K562 (cell line): ENCODE measurements around the gene RNGTT. TPM values are rescaled to one million over a fixed set of nuclear protein-coding genes. Genes with fewer than 3 reads are reported as not detected.

ENCODE experiments used
- ATAC-seq: fragments of 200-7000 bp; cut with Tn5 transposase; 3 replicates; pipeline ENCODE4 v1.9.1; 2020; ENCODE audit warnings: moderate library complexity
- BruUV-seq: library from RNA; stranded (reverse); fragments of 400-500 nt; replicated peaks from 2 replicates; lab custom pipeline; 2021; lab: Mats Ljungman, UMichigan
- CTCF ChIA-PET: fragments of 300-600 bp; formaldehyde crosslinking; extraction: SDS; loops from one replicate; lab custom pipeline; 2021; ENCODE audit warnings: low intra/inter-chr PET ratio; lab: Yijun Ruan, JAX
- POLR2A ChIA-PET: fragments of 300-600, 350-650 bp; sonication (Branson Sonifier 250); formaldehyde crosslinking; extraction: SDS; loops from one replicate; lab custom pipeline; 2021; ENCODE audit warnings: antibody characterized with exemption, inconsistent platforms; lab: Yijun Ruan, JAX
- DNase-seq, 4 experiments: peaks; one replicate each; pipeline versions ENCODE4 v3.0.0 to v3.0.0-alpha.2; 2011 to 2018; ENCODE audit warnings: low spot score in 3 of 4, mixed read lengths in 3 of 4; ENCODE audit errors: extremely low read depth in 1 of 4
- FAIRE-seq: peaks from 2 replicates; lab custom pipeline; 2011; peaks lifted over from hg19 to GRCh38; lab: Jason Lieb, UNC
- H2AFZ ChIP-seq: 2 replicates; pipeline ENCODE4 v1.6.0; 2011; ENCODE audit warnings: low read depth, low read length, control low read depth, inconsistent platforms
- H3K27ac ChIP-seq: fragments of 200-600 bp; 3 replicates; pipeline ENCODE4 v1.8.0; 2011; ENCODE audit warnings: low read depth, mild to moderate bottlenecking, control low read depth, inconsistent platforms, low read length, moderate library complexity, mixed read lengths; ENCODE audit errors: extremely low read depth
- H3K27me3 ChIP-seq, 2 experiments: fragments of 300-600 bp in 1 of 2; 2 replicates in 1 of 2; 3 replicates in 1 of 2; pipeline versions ENCODE4 v1.6.0 to v1.8.0; 2011; ENCODE audit warnings: inconsistent platforms in 2 of 2, low read length in 2 of 2, mild to moderate bottlenecking in 1 of 2, mixed read lengths in 1 of 2, moderate library complexity in 1 of 2; ENCODE audit not compliant: control insufficient read depth in 2 of 2, insufficient read depth in 2 of 2
- H3K36me3 ChIP-seq: fragments of 300-600 bp; 3 replicates; pipeline ENCODE4 v1.8.0; 2011; ENCODE audit warnings: mild to moderate bottlenecking, low read length, inconsistent platforms; ENCODE audit not compliant: control insufficient read depth, insufficient read depth
- H3K4me1 ChIP-seq, 2 experiments: fragments of 200-600 bp in 1 of 2; replicated peaks in 1 of 2; 2 replicates in 1 of 2; 3 replicates in 1 of 2; pipeline versions ENCODE4 v1.5.1 to v1.8.0; 2011; ENCODE audit warnings: inconsistent platforms in 2 of 2, low read length in 2 of 2, mild to moderate bottlenecking in 1 of 2, mixed read lengths in 1 of 2, moderate library complexity in 1 of 2; ENCODE audit not compliant: control insufficient read depth in 2 of 2, insufficient read depth in 2 of 2
- H3K4me2 ChIP-seq: 2 replicates; pipeline ENCODE4 v1.6.1; 2011; ENCODE audit warnings: low read length, control low read depth, inconsistent platforms, mixed read lengths; ENCODE audit not compliant: insufficient read depth
- H3K4me3 ChIP-seq: fragments of 200-600 bp; sonication (generic), shearing (Covaris generic); 2 replicates; pipeline ENCODE4 v1.5.1; 2016; ENCODE audit warnings: control low read depth, inconsistent platforms
- H3K79me2 ChIP-seq: fragments of 200-600 bp; 3 replicates; pipeline ENCODE4 v1.8.0; 2011; ENCODE audit warnings: low read length, inconsistent platforms; ENCODE audit not compliant: control insufficient read depth, insufficient read depth
- H3K9ac ChIP-seq, 2 experiments: 2 replicates each; pipeline versions ENCODE4 v1.6.0 to v1.6.1; 2011; ENCODE audit warnings: low read depth in 2 of 2, low read length in 2 of 2, control low read depth in 1 of 2, inconsistent platforms in 1 of 2, mild to moderate bottlenecking in 1 of 2, mixed read lengths in 1 of 2; ENCODE audit not compliant: insufficient read depth in 1 of 2
- H3K9me1 ChIP-seq: one replicate; pipeline ENCODE4 v1.6.0; 2011; ENCODE audit warnings: inconsistent platforms, mild to moderate bottlenecking, low read length, moderate library complexity; ENCODE audit not compliant: control insufficient read depth, insufficient read depth
- H3K9me3 ChIP-seq: replicated peaks from 2 replicates; pipeline ENCODE4 v1.5.1; 2011; ENCODE audit warnings: low read depth, low read length, inconsistent platforms; ENCODE audit not compliant: control insufficient read depth, insufficient read depth
- H4K20me1 ChIP-seq: replicated peaks from 2 replicates; pipeline ENCODE4 v1.6.1; 2011; ENCODE audit warnings: low read length, inconsistent platforms, mixed read lengths; ENCODE audit not compliant: control insufficient read depth, insufficient read depth
- EP400 ChIP-seq: fragments of 450-650 bp; IDR thresholded peaks from 2 replicates; pipeline ENCODE4 v1.6.1; 2017; ENCODE audit warnings: antibody characterized with exemption, mild to moderate bottlenecking, moderate library complexity
- GTF2A2 ChIP-seq: IDR thresholded peaks from 2 replicates; pipeline ENCODE4 v1.6.1; 2016; ENCODE audit warnings: mild to moderate bottlenecking, missing genetic modification characterization, missing compliant biosample characterization
- L3MBTL2 ChIP-seq: fragments of 450-650 bp; IDR thresholded peaks from 2 replicates; pipeline ENCODE4 v1.6.1; 2016; ENCODE audit warnings: mild to moderate bottlenecking, moderate library complexity
- PPARD ChIP-seq: fragments of 250-450 bp; sonication (Bioruptor Pico); IDR thresholded peaks from 2 replicates; pipeline ENCODE4 v1.8.0; 2022; ENCODE audit warnings: inconsistent platforms, mild to moderate bottlenecking, moderate library complexity
- SP1 ChIP-seq: sonication (generic); formaldehyde crosslinking; IDR thresholded peaks from 2 replicates; pipeline ENCODE4 v1.8.1; 2022; ENCODE audit warnings: mild to moderate bottlenecking, missing genetic modification reagents
- TBL1XR1 ChIP-seq, 2 experiments: IDR thresholded peaks; 2 replicates each; pipeline ENCODE4 v1.6.1; 2012; ENCODE audit warnings: improper control_type of control experiment in 2 of 2, low read length in 2 of 2, mild to moderate bottlenecking in 1 of 2
- ZNF224 ChIP-seq: sonication (generic); formaldehyde crosslinking; IDR thresholded peaks from 2 replicates; pipeline ENCODE4 v1.8.0; 2022; ENCODE audit warnings: mild to moderate bottlenecking, missing genetic modification reagents
- ZNF23 ChIP-seq: fragments of 250-450 bp; sonication (Bioruptor Pico); IDR thresholded peaks from 2 replicates; pipeline ENCODE4 v1.4.0; 2020; ENCODE audit warnings: mild to moderate bottlenecking
- ZNF717 ChIP-seq: fragments of 250-450 bp; sonication (Bioruptor Pico); IDR thresholded peaks from 2 replicates; pipeline ENCODE4 v1.5.0; 2021
- ZNF766 ChIP-seq: fragments of 200-800 bp; sonication (Bioruptor generic); conservative IDR thresholded peaks from 2 replicates; pipeline ENCODE4 v1.6.1; 2016; ENCODE audit warnings: missing genetic modification characterization, missing compliant biosample characterization
- in situ Hi-C: fragments of 300-500 bp; cut with MboI; formaldehyde crosslinking; loops from 4 replicates; pipeline ENCODE4 v1.15.0; 2018; ENCODE audit warnings: inconsistent platforms, mixed read lengths
- intact Hi-C: fragments of 100-400 bp; cut with micrococcal nuclease; formaldehyde crosslinking; loops from 2 replicates; pipeline ENCODE4 v1.14.2; 2022
- polyA plus RNA-seq, 8 experiments: library from polyadenylated mRNA; depleted of rRNA in 4 of 8; stranded (reverse) in 5 of 8; unstranded in 3 of 8; fragments of >200 nt; fragmentation: Nextera tagmentation in 2 of 8; fragmentation: Illumina TruSeq in 1 of 8; extraction: Ambion mirVana in 2 of 8; extraction: Trizol in 1 of 8; gene quantifications; 2 replicates each; pipeline versions ENCODE4 v1.2.1 to v1.2.3, GENCODE V29; 2011 to 2014; ENCODE audit warnings: inconsistent platforms in 1 of 8, missing spikeins in 1 of 8
- total RNA-seq, 7 experiments: library from RNA; depleted of rRNA in 6 of 7; stranded (reverse); fragments of >200 nt in 6 of 7; fragmentation: Illumina TruSeq in 2 of 7; extraction: Trizol in 2 of 7; gene quantifications; 2 replicates each; pipeline versions ENCODE4 v1.2.1 to v1.2.3, GENCODE V29; 2011 to 2021; ENCODE audit warnings: low replicate concordance in 1 of 7
- TF ChIP-seq, protein P1 (sequence below), 2 experiments: IDR thresholded peaks; 2 replicates each; pipeline ENCODE4 v1.6.1; 2011; ENCODE audit warnings: borderline replicate concordance in 1 of 2, control low read depth in 1 of 2, low read depth in 1 of 2, low read length in 1 of 2, mild to moderate bottlenecking in 1 of 2, mixed read lengths in 1 of 2, moderate library complexity in 1 of 2; ENCODE audit not compliant: insufficient read depth in 1 of 2, insufficient read length in 1 of 2, poor library complexity in 1 of 2, severe bottlenecking in 1 of 2; ENCODE audit errors: extremely low read depth in 1 of 2
- TF ChIP-seq, protein P2 (sequence below): sonication (generic); formaldehyde crosslinking; IDR thresholded peaks from 2 replicates; pipeline ENCODE4 v1.8.0; 2022; ENCODE audit warnings: missing genetic modification reagents, mild to moderate bottlenecking, borderline replicate concordance
- TF ChIP-seq, protein P3 (sequence below): fragments of 250-450 bp; sonication (Bioruptor Pico); IDR thresholded peaks from 2 replicates; pipeline ENCODE4 v1.8.0; 2021; ENCODE audit warnings: moderate library complexity, mild to moderate bottlenecking, inconsistent platforms
- TF ChIP-seq, protein P4 (sequence below): fragments of 200-400 bp; formaldehyde crosslinking; IDR thresholded peaks from 2 replicates; pipeline ENCODE4 v1.6.1; 2017; ENCODE audit warnings: mild to moderate bottlenecking, low read depth, low read length, moderate library complexity
- TF ChIP-seq, protein P5 (sequence below): fragments of 250-450 bp; sonication (Bioruptor Pico); IDR thresholded peaks from 2 replicates; pipeline ENCODE4 v1.5.0; 2020; ENCODE audit warnings: mild to moderate bottlenecking, borderline replicate concordance

RNGTT gene
- total and polyA plus RNA-seq, 9 of the 15 experiments (the other 6 are each of a cell fraction or from before 2014, with no cell fraction given) = 6.1 to 31.7 (median 19.5) TPM

DNA sequence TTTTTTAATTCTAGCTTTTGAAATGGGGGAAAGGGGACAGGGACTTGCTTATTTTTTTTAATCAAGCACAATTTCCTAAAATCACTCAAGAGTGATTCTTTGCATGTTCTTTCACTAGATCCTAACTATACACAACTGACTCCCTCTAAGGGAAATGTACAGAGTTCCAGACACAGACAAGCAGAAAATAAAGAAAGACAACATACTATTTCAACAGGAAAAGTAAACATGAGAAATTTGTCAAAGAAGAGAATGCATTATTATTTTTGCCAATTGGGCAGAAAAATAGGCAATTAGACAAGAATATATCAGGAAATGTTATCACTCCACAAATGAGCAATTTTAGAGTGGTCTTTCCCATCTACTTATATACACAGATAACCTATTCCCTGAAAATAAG is 128.2 kb downstream of the RNGTT start:
- H3K4me2 ChIP-seq = no peak overlapping the region
- H3K79me2 ChIP-seq = no peaks in the 10 kb centered on the region
- intact Hi-C loops (no loop called here), in situ Hi-C loops (no loop called here)
- H3K27me3 ChIP-seq = no peaks in the 10 kb centered on the region
- CTCF ChIA-PET = no interaction called here
- no peaks in the 10 kb centered on the region for H3K4me1 ChIP-seq
- H4K20me1 ChIP-seq = no peaks in the 10 kb centered on the region
- ATAC-seq (no peak), FAIRE-seq (no peak), DNase-seq (no peak)
- H3K27ac ChIP-seq = no peak overlapping the region
- peaks cover 2% of the 10 kb centered on the region; the same call in 1 of the 2 replicates for H3K9me3 ChIP-seq
- no peak overlapping the region for H3K9ac ChIP-seq
- POLR2A ChIA-PET = no interaction called here
- no TSS peak for BruUV-seq
- H2AFZ ChIP-seq = no peak overlapping the region
- no peaks in the 10 kb centered on the region for H3K9me1 ChIP-seq
- H3K4me3 ChIP-seq = no peak overlapping the region
- H3K36me3 ChIP-seq = 0 out of 3 replicates have a peak, but pooled peaks cover 3% of the 10 kb centered on the region
- TF ChIP-seq ZNF717 (CRISPR knock-in tag) (no peak), SP1 (no peak), ZNF766 (CRISPR knock-in tag) (no peak), TBL1XR1 (IDR thresholded peaks at IDR 0.05; ENCODE audit: low read length in 2 of 2) (no peak), ZNF224 (CRISPR knock-in tag) (no peak), PPARD (no peak), ZNF23 (CRISPR knock-in tag) (no peak), EP400 (no peak), GTF2A2 (tag) (no peak), L3MBTL2 (no peak)
- TF ChIP-seq, protein P1, sequence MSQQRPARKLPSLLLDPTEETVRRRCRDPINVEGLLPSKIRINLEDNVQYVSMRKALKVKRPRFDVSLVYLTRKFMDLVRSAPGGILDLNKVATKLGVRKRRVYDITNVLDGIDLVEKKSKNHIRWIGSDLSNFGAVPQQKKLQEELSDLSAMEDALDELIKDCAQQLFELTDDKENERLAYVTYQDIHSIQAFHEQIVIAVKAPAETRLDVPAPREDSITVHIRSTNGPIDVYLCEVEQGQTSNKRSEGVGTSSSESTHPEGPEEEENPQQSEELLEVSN (IDR thresholded peaks at IDR 0.05; ENCODE audit: borderline replicate concordance in 1 of 2, extremely low read depth in 1 of 2, insufficient read depth in 1 of 2, insufficient read length in 1 of 2, low read depth in 1 of 2, low read length in 1 of 2, poor library complexity in 1 of 2, severe bottlenecking in 1 of 2) = no peak
- TF ChIP-seq, protein P2, sequence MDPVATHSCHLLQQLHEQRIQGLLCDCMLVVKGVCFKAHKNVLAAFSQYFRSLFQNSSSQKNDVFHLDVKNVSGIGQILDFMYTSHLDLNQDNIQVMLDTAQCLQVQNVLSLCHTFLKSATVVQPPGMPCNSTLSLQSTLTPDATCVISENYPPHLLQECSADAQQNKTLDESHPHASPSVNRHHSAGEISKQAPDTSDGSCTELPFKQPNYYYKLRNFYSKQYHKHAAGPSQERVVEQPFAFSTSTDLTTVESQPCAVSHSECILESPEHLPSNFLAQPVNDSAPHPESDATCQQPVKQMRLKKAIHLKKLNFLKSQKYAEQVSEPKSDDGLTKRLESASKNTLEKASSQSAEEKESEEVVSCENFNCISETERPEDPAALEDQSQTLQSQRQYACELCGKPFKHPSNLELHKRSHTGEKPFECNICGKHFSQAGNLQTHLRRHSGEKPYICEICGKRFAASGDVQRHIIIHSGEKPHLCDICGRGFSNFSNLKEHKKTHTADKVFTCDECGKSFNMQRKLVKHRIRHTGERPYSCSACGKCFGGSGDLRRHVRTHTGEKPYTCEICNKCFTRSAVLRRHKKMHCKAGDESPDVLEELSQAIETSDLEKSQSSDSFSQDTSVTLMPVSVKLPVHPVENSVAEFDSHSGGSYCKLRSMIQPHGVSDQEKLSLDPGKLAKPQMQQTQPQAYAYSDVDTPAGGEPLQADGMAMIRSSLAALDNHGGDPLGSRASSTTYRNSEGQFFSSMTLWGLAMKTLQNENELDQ (CRISPR knock-in tag) = no peak
- TF ChIP-seq, protein P3, sequence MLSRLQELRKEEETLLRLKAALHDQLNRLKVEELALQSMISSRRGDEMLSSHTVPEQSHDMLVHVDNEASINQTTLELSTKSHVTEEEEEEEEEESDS (CRISPR knock-in tag) = no peak
- TF ChIP-seq, protein P4, sequence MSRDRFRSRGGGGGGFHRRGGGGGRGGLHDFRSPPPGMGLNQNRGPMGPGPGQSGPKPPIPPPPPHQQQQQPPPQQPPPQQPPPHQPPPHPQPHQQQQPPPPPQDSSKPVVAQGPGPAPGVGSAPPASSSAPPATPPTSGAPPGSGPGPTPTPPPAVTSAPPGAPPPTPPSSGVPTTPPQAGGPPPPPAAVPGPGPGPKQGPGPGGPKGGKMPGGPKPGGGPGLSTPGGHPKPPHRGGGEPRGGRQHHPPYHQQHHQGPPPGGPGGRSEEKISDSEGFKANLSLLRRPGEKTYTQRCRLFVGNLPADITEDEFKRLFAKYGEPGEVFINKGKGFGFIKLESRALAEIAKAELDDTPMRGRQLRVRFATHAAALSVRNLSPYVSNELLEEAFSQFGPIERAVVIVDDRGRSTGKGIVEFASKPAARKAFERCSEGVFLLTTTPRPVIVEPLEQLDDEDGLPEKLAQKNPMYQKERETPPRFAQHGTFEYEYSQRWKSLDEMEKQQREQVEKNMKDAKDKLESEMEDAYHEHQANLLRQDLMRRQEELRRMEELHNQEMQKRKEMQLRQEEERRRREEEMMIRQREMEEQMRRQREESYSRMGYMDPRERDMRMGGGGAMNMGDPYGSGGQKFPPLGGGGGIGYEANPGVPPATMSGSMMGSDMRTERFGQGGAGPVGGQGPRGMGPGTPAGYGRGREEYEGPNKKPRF = no peak
- TF ChIP-seq, protein P5, sequence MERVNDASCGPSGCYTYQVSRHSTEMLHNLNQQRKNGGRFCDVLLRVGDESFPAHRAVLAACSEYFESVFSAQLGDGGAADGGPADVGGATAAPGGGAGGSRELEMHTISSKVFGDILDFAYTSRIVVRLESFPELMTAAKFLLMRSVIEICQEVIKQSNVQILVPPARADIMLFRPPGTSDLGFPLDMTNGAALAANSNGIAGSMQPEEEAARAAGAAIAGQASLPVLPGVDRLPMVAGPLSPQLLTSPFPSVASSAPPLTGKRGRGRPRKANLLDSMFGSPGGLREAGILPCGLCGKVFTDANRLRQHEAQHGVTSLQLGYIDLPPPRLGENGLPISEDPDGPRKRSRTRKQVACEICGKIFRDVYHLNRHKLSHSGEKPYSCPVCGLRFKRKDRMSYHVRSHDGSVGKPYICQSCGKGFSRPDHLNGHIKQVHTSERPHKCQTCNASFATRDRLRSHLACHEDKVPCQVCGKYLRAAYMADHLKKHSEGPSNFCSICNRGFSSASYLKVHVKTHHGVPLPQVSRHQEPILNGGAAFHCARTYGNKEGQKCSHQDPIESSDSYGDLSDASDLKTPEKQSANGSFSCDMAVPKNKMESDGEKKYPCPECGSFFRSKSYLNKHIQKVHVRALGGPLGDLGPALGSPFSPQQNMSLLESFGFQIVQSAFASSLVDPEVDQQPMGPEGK (CRISPR knock-in tag) = no peak
